NOMO-1 treated with dmso at 0.1 percent for 144 hours (cell line): ENCODE data around the gene NPC1L1.

Experiments used
- DNase-seq: peaks from one replicate; lab custom pipeline; 2025; ENCODE audit not compliant: unreplicated experiment; lab: John Stamatoyannopoulos, UW

NPC1L1 gene

GRCh38 chr7:44538093-44538797 lies 2.9 kb downstream of the NPC1L1 start:
- no peak for DNase-seq

DNA sequence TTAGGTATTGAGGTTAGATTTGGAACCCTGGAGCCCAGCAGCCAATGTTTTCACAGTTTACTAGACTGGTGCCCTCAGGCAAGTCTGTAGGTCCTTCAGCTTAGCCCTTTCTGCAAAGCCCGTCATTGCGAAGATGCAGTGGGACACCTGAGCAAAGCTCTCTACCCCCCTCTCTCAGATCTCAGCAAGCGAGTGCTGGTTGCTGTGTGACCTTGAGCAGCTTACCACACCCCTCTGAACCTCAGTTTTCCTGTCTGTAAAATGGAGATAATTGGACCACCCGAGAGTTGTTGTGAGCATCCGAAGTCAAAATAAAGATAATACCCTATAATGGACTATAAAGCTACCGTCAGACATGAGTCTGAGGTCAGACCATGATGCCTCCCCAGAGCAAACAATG lies 3.7 kb downstream of the NPC1L1 start:
- DNase-seq, result no peak

DNA sequence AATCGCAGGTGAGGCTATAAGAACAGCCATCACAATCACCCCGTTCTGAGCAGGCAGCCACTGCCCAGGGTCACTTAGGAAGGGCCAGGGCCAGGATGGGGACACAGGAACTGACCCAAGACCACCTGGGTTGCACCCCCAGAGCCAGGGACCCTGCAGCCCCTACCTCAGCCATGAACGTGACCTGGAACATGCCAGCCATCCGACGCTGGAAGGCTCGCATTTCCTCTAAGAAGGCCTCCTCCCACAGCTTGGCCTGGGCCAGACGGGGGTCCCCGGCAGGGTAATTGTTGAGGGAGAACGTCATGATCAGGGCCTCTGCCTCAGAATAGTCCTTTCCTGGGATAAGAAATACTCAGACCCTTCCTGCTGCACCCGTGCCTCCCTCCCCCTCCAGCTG lies 5.0 kb downstream of the NPC1L1 start:
- DNase-seq, result no peak

DNA sequence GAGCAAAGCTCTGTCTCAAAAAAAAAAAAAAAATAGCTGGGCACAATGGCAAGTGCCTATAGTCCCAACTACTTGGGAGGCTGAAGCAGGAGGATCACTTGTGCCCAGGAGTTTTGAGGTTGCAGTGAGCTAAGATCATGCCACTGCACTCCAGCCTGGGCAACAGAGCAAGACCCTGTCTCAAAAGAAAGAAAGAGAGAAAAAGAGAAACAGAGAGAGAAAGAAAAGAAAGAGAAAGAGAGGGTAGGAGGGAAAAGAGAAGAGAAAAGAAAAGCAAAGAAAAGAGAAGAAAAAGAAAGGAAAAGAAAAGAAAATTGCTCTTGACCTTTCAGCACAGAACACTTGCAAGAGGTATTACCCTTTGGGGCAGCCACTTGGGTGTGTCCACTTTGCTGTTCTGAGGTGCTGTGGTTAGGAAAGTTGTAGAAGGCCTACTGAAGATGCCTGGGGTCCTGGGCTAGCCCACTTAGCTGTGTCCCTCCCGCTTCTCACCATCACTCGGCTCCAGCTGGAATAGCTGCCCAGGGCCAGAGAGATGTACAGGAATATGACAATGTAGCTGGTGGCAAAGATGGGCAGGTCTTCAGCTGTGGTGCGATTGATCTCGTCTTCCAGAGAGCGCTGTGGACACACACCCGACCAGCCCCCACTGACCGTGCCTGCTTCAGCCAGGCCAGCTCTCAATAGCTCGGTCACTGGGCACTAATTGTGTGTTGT lies 5.6 kb downstream of the NPC1L1 start:
- DNase-seq, result no peak

GRCh38 chr7:44534501-44534900 lies 6.6 kb downstream of the NPC1L1 start:
- peak; percentile 5 for DNase-seq

GRCh38 chr7:44534087-44534486 lies 7.0 kb downstream of the NPC1L1 start:
- DNase-seq, result no peak

GRCh38 chr7:44533301-44534055 lies 7.7 kb downstream of the NPC1L1 start:
- no peak for DNase-seq

DNA sequence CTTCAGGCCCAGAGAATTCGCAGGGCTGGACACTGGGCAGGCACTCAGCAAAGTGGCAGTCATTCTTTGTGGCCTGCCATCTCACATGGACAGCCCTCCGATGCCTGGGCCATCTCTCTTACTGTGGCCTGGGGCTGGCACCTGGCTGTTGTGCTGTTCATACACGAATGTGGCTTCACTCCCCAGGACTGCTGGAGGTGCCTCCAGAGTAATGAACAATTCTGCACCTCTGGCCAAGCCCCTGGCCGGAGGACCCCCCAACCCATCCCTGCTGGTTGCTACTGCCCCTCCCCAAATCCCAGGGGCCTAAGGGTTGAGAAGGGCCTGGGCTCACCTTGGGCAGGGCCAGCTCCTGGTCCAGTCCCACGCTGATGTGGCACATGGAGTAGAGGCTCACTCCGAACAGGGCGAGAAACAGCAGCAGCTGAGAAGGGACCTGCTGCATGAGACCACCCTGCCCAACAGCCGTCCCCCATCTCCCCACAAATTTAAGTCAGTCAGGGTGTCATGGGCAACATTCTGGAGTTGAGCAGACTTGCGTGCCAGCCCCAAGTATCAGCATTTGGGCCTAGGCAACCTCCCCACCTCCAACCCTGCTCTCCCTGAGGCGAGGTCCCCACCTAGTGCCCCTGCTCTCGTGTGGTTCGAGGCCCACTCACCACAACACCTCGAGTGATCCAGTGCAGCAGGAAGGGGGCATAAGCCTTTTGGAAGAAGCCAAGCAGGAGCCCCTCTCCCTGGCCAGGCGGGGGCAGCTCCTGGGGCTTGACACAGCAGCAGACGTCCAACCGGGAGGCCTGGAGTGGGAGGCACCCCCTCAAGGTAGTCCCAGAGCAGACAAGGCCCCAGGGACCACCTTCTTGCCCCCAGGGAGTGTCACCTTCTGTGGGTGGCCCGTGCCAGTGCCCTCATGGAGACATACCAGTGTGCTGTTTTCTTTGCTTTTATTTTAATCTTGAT lies 9.4 kb downstream of the NPC1L1 start:
- DNase-seq, result no peak

DNA sequence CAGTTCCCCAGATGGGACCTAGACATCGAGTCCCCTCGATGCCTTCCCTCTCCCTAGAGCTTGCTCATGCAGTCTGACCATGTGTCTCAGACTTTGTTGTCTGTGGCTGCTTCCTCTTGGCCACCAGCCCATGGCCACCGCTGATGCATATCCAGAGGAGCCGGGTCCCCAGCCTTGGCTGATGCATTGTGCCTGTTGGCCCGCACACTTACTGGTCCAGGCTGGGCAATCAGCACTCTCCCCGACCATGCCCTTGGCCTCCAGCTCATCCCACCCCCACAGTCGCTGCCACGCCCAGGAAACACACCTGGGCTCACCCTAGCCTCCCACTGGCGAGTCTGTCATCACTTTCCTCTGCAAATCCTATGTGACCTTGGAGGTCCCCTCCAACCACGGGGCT lies 10.1 kb downstream of the NPC1L1 start:
- DNase-seq, result no peak

- DNase-seq, result no peak
Measured at GRCh38 chr7:44524811-44525388, 16.2 kb downstream of the NPC1L1 start.

GRCh38 chr7:44522315-44522714 lies 18.8 kb downstream of the NPC1L1 start:
- DNase-seq, result no peak

DNA sequence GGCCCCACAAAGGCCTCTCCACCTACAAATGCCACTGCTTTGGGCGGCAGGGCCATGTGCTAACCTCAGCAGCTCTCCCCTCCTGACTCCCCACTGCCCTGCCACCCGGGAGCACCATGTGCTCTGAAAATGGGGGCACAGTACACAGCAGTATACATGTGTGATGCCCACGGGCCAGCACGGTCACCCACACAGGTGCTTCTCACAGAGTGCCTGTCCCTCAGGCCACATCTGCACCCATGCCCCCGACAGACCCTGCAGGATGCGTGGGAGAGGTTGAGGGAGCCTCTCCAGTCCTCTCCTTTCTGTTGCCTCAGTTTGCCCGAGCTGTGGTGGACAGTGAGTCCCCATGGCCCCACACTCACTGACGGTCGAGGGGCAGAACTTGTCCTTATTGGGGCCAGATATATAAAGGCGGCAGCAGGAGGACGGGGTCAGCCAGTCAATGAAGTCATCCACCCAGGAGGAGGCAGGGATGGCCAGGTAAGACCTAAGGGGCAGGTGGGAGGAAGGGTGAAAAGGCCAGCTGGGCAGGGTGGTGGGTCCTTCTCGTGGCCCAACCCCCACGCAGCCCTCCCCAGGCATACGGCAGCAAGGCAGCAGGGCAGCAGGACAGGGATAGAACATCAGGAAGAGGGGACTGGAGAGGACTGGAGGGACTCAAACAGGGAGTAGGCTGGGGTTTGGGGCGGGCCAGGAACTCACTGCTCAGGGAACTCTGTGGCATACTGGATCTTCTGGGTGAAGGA lies 19.6 kb downstream of the NPC1L1 start:
- DNase-seq, result no peak

DNA sequence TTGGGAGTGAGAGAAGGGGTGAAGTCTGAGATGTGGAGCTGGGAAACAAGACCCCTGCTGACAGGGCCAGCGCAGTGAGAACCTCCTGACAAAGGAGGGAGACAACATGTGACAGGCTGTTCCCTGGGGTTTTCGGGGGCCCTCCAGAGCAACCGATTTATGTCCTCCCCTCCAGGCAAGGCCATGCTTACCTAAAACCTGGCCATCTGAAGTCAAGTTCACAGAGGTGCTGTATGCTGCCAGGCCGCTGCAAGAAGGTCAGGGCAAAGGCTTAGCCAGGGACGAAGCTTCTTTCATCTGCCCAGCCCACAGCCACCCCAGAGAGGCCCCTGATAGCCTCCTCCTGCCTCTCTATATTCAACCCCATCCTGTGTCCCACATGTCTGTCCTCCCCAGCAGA lies 20.6 kb downstream of the NPC1L1 start:
- DNase-seq, result no peak

DNA sequence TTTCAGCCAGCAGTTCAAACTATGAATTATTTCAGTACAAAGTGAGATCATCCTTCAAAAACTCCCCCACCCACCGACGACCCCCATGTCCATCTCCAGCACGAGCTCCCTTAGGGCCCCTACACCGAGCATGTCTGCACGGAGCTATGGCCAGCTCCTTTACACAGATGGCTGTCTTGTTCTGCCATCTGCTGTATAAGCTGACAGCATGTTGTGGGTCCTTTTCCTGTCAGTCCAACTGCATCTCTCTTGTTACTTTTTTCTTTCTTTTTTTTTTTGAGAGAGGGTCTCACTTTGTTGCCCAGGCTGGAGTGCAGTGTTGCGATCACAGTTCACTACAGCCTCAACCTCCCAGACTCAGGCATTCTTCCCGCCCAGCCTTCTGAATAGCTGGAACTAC lies 21.6 kb downstream of the NPC1L1 start:
- DNase-seq, result no peak

- no peak for DNase-seq
Measured at GRCh38 chr7:44518761-44519160, 22.4 kb downstream of the NPC1L1 start.

DNA sequence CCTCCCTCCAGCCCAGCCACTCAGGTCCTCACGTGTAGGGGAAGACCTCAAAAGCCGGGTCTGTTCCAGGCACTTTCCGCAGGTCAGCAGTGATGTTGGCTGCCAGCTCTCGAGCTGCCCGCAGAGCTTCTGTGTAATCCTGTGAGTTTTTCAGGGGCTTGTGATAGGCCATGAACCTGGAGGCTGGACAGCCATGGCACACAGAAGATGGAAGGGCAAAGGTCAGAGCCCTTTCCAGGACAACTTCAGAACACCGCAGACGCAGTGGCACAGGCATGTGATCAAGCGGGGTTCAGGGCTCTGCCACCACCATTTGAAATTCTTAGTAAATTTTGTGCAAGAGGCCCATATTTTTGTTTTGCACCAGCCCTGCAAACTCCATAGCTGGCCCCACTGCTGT lies 24.0 kb downstream of the NPC1L1 start:
- no peak for DNase-seq

DNA sequence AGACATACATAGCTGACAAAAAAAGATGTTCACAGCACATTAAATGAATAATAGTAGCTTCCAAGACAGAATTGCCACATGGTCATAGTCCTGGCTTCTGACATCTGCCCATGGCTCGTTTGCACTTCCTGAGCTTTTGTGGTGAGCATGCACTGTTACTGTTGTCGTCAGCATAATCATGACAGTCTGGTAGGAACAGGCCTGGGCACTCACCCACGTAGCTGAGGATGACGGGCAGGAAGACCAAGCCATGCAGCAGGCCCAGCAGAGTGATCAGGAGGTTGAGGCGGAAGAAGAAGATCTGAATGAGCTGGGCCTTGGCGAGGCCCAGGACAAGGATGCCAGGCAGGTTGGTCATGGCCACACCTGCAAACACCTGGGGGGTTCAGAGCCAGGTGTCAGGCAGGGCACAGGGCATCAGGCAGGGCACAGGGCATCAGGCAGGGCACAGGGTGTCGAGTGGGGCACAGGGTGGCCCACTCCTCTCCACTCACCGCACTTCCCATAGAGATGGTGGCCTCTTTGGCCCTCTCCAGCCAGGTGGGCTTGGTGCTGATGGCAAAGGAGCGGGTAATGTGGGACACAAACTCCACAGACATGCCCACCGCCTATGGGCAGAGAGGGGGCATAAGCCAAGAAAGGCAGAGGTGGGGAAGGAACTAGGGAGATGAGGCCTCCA lies 25.4 kb downstream of the NPC1L1 start:
- DNase-seq, result no peak

DNA sequence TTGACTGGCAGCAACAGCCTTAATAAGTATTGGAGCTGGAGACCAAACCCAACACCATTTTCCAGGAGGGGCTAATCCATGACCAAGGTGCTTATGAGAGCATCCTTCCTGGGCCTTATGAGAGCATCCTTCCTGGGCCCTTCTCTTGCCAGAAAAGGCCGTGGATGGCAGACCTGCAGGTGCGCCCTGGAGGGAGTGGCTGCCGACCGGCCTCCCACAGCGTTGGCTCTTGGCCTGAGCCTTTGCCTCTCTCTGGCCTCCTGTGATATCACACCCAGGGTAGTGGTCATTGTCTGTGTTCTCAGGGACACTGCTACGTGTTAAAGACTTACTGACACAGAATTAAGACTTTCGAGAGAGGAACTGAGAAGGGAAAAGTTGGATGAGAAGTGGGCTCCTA lies 28.4 kb downstream of the NPC1L1 start:
- DNase-seq, result no peak

- DNase-seq, result no peak
Measured at GRCh38 chr7:44511863-44512468, 29.2 kb downstream of the NPC1L1 start.
